GM19455 (cell line): Measurements from ENCODE around the gene F2R.
"Not testable (repeated sequence)": the region's sequence is repeated elsewhere in the genome, so short reads cannot be mapped to it uniquely, and the experiment has no call there.

Source experiments
- ATAC-seq: cut with Tn5 transposase; IDR thresholded peaks from one replicate; pipeline ENCODE4 v1.9.1; 2021; ENCODE audit not compliant: unreplicated experiment

The F2R gene

DNA sequence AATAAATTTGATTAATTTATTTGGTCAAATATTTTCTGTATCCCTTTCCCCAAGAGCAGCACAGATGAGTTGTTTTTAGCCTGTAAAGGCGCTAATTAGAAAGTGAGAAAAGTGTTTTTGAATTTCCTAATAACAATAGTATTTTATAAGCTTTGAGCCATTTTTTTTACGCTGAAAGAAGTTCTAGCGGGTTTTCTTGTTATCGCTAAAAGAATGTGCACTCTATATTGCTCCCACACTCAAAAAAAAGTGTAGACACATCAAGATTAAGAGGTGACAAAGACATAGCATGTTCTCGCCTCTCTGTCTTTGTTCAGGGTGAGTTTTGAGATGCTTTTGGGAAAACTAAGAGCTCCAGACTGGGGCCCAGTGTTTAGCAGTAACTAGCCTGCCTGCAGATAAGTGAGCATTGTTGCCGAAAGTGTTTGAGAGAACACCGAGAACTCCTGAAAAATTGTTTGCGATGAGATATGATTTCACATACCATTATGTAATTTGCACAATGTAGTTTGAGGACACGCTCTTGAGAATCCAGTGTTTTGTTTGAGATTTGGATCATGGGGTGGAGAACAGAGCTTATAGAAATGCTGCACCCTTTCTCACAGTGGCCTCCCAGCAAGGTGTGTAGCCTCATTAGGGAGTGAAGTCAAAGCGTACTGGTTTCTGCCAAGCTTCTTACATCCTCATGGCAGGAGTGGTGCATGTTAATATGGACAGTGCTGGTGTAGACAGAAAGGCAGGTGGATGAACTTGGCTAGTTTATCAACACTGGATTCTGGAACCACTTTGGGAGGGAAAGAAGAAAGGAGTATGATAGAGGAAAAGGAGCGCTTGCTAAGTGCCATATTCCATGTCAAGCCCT lies 1.5 kb downstream of the F2R start:
- no peak for ATAC-seq

GRCh38 chr5:76718381-76718832 lies 2.5 kb downstream of the F2R start:
- ATAC-seq, result no peak

DNA sequence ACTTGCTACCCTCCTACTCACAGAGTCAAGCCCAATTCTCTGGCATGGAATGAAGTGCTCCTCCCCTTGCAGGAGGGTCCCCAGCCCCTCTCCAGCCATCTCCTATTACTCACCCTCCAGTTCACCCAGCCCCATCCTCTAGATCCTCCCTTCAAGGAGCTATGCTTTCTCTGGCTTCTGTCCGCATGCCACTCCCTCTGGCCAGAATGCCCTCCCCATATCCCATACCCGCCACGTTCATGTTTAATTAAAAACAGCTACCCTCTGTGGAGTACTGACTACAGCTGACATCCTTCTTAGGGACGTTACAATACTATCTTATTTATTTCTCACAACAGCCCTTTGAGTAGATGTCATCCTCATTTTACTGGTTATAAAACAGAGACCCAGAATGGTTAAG lies 3.0 kb downstream of the F2R start:
- no peak for ATAC-seq

GRCh38 chr5:76720988-76721569 lies 5.2 kb downstream of the F2R start:
- ATAC-seq, result peak; percentile 92

GRCh38 chr5:76723266-76723665 lies 7.3 kb downstream of the F2R start:
- no peak for ATAC-seq

- no peak for ATAC-seq
Measured at GRCh38 chr5:76723906-76724305, 8.0 kb downstream of the F2R start.

- no peak for ATAC-seq
Measured at GRCh38 chr5:76724871-76725270, 8.9 kb downstream of the F2R start.

GRCh38 chr5:76728965-76729364 lies 13.0 kb downstream of the F2R start:
- ATAC-seq, result no peak

- no peak for ATAC-seq
Measured at GRCh38 chr5:76729373-76730290, 13.7 kb downstream of the F2R start.

DNA sequence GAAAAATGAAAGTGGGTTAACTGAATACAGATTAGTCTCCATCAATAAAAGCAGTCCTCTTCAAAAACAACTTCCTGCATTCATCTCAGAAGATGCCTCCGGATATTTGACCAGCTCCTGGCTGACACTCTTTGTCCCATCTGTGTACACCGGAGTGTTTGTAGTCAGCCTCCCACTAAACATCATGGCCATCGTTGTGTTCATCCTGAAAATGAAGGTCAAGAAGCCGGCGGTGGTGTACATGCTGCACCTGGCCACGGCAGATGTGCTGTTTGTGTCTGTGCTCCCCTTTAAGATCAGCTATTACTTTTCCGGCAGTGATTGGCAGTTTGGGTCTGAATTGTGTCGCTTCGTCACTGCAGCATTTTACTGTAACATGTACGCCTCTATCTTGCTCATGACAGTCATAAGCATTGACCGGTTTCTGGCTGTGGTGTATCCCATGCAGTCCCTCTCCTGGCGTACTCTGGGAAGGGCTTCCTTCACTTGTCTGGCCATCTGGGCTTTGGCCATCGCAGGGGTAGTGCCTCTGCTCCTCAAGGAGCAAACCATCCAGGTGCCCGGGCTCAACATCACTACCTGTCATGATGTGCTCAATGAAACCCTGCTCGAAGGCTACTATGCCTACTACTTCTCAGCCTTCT lies 16.6 kb downstream of the F2R start:
- no peak for ATAC-seq

DNA sequence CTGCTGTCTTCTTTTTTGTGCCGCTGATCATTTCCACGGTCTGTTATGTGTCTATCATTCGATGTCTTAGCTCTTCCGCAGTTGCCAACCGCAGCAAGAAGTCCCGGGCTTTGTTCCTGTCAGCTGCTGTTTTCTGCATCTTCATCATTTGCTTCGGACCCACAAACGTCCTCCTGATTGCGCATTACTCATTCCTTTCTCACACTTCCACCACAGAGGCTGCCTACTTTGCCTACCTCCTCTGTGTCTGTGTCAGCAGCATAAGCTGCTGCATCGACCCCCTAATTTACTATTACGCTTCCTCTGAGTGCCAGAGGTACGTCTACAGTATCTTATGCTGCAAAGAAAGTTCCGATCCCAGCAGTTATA lies 17.1 kb downstream of the F2R start:
- ATAC-seq, result no peak

- no peak for ATAC-seq
Measured at GRCh38 chr5:76735762-76736545, 20.0 kb downstream of the F2R start.

GRCh38 chr5:76736679-76737556 lies 21.0 kb downstream of the F2R start:
- ATAC-seq, result no peak

DNA sequence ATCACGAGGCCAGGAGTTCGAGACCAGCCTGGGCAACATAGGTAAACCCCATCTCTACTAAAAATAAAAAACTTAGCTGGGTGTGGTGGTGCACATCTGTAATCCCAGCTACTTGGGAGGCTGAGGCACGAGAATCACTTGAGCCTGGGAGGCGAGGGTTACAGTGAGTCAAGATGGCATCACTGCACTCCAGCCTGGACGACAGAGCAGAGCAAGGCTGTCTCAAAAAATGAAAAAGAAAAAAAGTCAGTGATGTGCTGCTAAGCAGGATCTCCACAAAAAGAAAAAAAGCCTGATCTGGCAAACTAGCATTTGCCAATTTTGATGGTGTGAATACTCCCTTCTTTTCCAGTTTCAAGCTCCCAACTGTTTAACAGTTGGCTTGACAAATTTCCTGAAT lies 21.9 kb downstream of the F2R start:
- no peak for ATAC-seq

- not testable (repeated sequence) for ATAC-seq
Measured at GRCh38 chr5:76741506-76741905, 25.6 kb downstream of the F2R start.

GRCh38 chr5:76742583-76742982 lies 26.7 kb downstream of the F2R start:
- no peak for ATAC-seq

- no peak for ATAC-seq
Measured at GRCh38 chr5:76744632-76745031, 28.7 kb downstream of the F2R start.

GRCh38 chr5:76745670-76746069 lies 29.7 kb downstream of the F2R start:
- ATAC-seq, result no peak

GRCh38 chr5:76746677-76747076 lies 30.8 kb downstream of the F2R start:
- no peak for ATAC-seq
